GM18868 (cell line): Measurements from ENCODE around the gene SGK2.
"Not testable (repeated sequence)": the region's sequence is repeated elsewhere in the genome, so short reads cannot be mapped to it uniquely, and the experiment has no call there.

Experiments used
- ATAC-seq: cut with Tn5 transposase; IDR thresholded peaks from one replicate; pipeline ENCODE4 v1.9.1; 2021; ENCODE audit warnings: mild to moderate bottlenecking, moderate library complexity; ENCODE audit not compliant: unreplicated experiment

SGK2 gene

GRCh38 chr20:43588526-43588925 is 29.7 kb downstream of the SGK2 start:
- not testable (repeated sequence) for ATAC-seq

GRCh38 chr20:43590036-43590391 is 31.2 kb downstream of the SGK2 start:
- no peak for ATAC-seq

GRCh38 chr20:43590392-43591303 is 31.8 kb downstream of the SGK2 start, which contains the start of gene IFT52:
IFT52 (plus strand) TSS chr20:43590937; CDS start chr20:43594699, 3,762 bp downstream.
- peak; percentile 99 for ATAC-seq

DNA sequence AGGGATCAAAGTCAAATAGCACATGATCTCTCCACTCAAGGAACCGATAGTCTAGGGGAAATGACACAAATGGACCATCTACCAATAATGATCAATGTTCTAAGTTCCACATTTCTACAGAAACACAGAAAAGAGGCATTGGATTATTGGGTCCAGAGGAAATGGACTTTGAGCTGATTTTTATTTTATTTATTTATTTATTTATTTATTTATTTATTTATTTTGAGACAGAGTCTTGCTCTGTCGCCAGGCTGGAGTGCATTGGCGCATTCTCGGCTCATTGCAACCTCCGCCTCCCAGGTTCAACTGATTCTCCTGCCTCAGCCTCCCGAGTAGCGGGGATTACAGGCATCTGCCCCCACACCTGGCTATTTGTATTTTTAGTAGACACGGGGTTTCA is 43.1 kb downstream of the SGK2 start:
- ATAC-seq, result not testable (repeated sequence)

DNA sequence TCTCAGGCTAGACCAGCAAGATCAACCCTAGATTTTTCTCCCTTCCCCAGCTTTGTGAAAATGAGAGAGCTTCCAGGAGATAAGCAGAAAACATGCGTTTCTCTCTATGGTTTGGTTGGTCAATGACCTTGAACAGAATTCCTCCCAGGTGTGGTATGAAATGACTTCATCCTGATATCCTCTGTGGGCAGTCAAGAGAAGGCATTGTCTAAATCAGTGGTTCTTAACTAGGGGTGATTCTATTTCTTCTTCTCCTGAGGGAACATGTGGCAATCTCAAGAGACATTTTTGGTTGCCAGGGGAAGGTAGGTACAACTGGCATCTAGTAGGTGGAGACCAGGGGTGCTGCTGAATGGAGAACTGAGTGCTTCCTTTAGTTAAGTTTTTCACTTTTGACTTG is 44.3 kb downstream of the SGK2 start:
- ATAC-seq, result no peak

DNA sequence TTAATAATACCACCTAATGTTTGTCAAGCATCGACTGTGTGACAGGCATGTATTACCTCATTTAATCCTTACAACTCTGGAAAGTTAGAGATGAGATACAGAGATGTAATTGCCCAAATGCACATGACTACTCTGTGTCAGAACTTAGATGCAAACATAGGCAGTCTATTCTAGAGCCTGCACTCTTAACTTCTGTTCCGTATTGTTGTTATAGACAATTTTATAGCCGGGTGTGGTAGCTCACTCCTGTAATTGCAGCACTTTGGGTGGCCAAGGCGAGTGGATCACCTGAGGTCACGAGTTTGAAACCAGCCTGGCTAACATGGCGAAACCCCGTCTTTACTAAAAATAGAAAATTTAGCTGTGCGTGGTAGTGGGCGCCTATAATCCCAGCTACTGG is 46.9 kb downstream of the SGK2 start:
- no peak for ATAC-seq

- not testable (repeated sequence) for ATAC-seq
These were observed 48.5 kb downstream of the SGK2 start for GRCh38 chr20:43607278-43607677.

DNA sequence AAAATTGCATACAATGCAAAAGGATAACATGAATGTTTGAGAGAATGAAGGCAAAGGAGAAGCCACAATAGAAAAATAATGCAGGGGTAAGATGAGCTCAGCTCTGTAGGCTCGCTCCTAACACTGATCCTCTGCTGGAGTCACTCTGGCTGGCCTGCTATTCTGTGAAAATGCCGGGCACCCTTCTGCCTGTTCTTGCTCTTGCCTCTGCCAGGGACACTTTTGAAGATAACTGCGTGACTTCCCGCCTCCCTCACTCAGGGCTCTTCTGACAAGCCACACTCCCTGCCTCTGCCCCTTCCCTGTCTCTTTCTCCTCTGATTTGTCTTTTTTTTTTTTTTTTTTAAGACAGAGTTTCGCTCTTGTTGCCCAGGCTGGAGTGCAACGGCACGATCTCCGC is 72.8 kb downstream of the SGK2 start:
- ATAC-seq, result no peak
